ENCODE data around the gene PCDHGA8. TPM values are rescaled to one million over a fixed set of nuclear protein-coding genes. Genes with fewer than 3 reads are reported as not detected.

PCDHGA8 gene
- total RNA-seq, 3 donors from 2014 or later (not counting 1 experiment from before 2014, with no cell fraction given) = 0.07 to 0.28 (median 0.09) TPM

- DNase-seq = no peak
- H3K9me3 ChIP-seq (ENCODE audit: control insufficient read depth, insufficient read depth, low read length) = peaks cover 47% of the 10 kb centered on the region
- H3K36me3 Mint-ChIP-seq = peaks cover 43% of the 10 kb centered on the region
- no peak overlapping the region for H3K4me3 ChIP-seq (ENCODE audit: low read length)
- H3K27me3 Mint-ChIP-seq (ENCODE audit: low read depth in 2 of 2) = peaks cover 57 to 82% of the 10 kb centered on the region in 2 donors
- no peaks in the 10 kb centered on the region for H3K4me1 ChIP-seq (ENCODE audit: control insufficient read depth, insufficient read depth, low read length)
- H3K4me3 Mint-ChIP-seq = no peak overlapping the region
- ATAC-seq = no peak
- peaks cover 65% of the 10 kb centered on the region for H3K27me3 ChIP-seq (ENCODE audit: control insufficient read depth, insufficient read depth, low read length)
- no peak for TF ChIP-seq CTCF (IDR thresholded peaks at IDR 0.05)
- peaks cover 4 to 10% of the 10 kb centered on the region in 2 donors for H3K9me3 Mint-ChIP-seq
- H3K27ac ChIP-seq (ENCODE audit: low read length) = no peak overlapping the region
- no peak overlapping the region for H3K27ac Mint-ChIP-seq
- peaks cover 5% of the 10 kb centered on the region in 2 donors for H3K4me1 Mint-ChIP-seq
- no peaks in the 10 kb centered on the region for H3K36me3 ChIP-seq (ENCODE audit: control insufficient read depth, insufficient read depth, low read length)
- intact Hi-C loops (cut with micrococcal nuclease) = no loop called here
Measured at GRCh38 chr5:141362719-141363118, 29.7 kb upstream of the PCDHGA8 start.

GRCh38 chr5:141363952-141364660, 28.3 kb upstream of the PCDHGA8 start, which contains the start of gene PCDHGA5:
TSS of gene PCDHGA5 (plus strand) at chr5:141364162. CDS start at chr5:141364331, 169 bp downstream.
- 31% methylated on average over 32 of the region's 34 CpGs for WGBS (ENCODE audit: insufficient coverage)
- DNase-seq = no peak
- Histone ChIP-seq H3K36me3 (ENCODE audit: control insufficient read depth, insufficient read depth, low read length) (no peaks in the 10 kb centered on the region), H3K27ac (ENCODE audit: low read length) (no peak within 1 kb of the TSS), H3K4me1 (ENCODE audit: control insufficient read depth, insufficient read depth, low read length) (no peaks in the 10 kb centered on the region), H3K27me3 (ENCODE audit: control insufficient read depth, insufficient read depth, low read length) (peaks cover 69% of the 10 kb centered on the region), H3K9me3 (ENCODE audit: control insufficient read depth, insufficient read depth, low read length) (peaks cover 47% of the 10 kb centered on the region), H3K4me3 (ENCODE audit: low read length) (no peak within 1 kb of the TSS)
- no peak within 1 kb of the TSS for H3K4me3 Mint-ChIP-seq
- peaks cover 36% of the 10 kb centered on the region for H3K36me3 Mint-ChIP-seq
- intact Hi-C loops (cut with micrococcal nuclease) = no loop called here
- no peak within 1 kb of the TSS for H3K27ac Mint-ChIP-seq
- peaks cover 5 to 10% of the 10 kb centered on the region in 2 donors for H3K9me3 Mint-ChIP-seq
- no peak for ATAC-seq
- TF ChIP-seq CTCF (IDR thresholded peaks at IDR 0.05) = no peak
- peaks cover 5% of the 10 kb centered on the region in 2 donors for H3K4me1 Mint-ChIP-seq
- peaks cover 61 to 88% of the 10 kb centered on the region in 2 donors for H3K27me3 Mint-ChIP-seq (ENCODE audit: low read depth in 2 of 2)

DNA sequence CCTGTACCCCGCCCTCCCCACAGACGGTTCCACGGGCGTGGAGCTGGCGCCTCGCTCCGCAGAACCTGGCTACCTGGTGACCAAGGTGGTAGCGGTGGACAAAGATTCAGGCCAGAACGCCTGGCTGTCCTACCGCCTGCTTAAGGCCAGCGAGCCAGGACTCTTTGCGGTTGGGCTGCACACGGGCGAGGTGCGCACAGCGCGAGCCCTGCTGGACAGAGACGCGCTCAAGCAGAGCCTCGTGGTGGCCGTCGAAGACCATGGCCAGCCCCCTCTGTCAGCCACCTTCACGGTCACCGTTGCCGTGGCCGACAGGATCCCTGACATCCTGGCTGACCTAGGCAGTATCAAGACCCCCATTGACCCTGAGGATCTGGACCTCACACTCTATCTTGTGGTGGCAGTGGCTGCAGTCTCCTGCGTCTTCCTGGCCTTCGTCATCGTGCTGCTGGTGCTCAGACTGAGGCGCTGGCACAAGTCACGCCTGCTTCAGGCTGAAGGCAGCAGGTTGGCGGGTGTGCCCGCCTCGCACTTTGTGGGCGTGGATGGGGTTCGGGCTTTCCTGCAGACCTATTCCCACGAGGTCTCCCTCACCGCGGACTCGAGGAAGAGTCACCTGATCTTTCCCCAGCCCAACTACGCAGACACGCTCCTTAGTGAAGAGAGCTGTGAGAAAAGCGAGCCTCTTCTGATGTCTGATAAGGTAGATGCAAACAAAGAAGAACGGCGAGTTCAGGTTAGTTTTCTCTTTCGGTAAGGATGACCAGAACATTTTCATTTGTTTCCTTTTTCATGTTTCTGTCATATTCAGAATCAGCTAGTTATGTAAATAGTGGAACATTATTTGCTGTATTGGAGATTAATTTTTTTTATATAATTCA, 26.2 kb upstream of the PCDHGA8 start:
- Histone ChIP-seq H3K4me1 (ENCODE audit: control insufficient read depth, insufficient read depth, low read length) (no peaks in the 10 kb centered on the region), H3K4me3 (ENCODE audit: low read length) (no peak overlapping the region), H3K27me3 (ENCODE audit: control insufficient read depth, insufficient read depth, low read length) (peaks cover 71% of the 10 kb centered on the region), H3K36me3 (ENCODE audit: control insufficient read depth, insufficient read depth, low read length) (no peaks in the 10 kb centered on the region), H3K9me3 (ENCODE audit: control insufficient read depth, insufficient read depth, low read length) (peaks cover 37% of the 10 kb centered on the region), H3K27ac (ENCODE audit: low read length) (no peak overlapping the region)
- DNase-seq (no peak), ATAC-seq (no peak)
- 43% methylated on average over 46 of the region's 46 CpGs for WGBS (ENCODE audit: insufficient coverage)
- no peak for TF ChIP-seq CTCF (IDR thresholded peaks at IDR 0.05)
- H3K27ac Mint-ChIP-seq = no peak overlapping the region
- peaks cover 66 to 90% of the 10 kb centered on the region in 2 donors for H3K27me3 Mint-ChIP-seq (ENCODE audit: low read depth in 2 of 2)
- intact Hi-C loops (cut with micrococcal nuclease) = no loop called here
- H3K36me3 Mint-ChIP-seq = peaks cover 19% of the 10 kb centered on the region
- H3K4me3 Mint-ChIP-seq = no peak overlapping the region
- H3K9me3 Mint-ChIP-seq = peaks cover 5 to 7% of the 10 kb centered on the region in 2 donors
- peaks cover 4 to 7% of the 10 kb centered on the region in 2 donors for H3K4me1 Mint-ChIP-seq
